ENCODE results near the gene GP9.

- TF ChIP-seq POLR2A (IDR thresholded peaks at IDR 0.05; ENCODE audit: low read length) (no peak), GATA1 (IDR thresholded peaks at IDR 0.05; ENCODE audit: low read depth, low read length) (no peak)
Measured at GRCh38 chr3:129040039-129040336, 20.6 kb upstream of the GP9 start.
